SKM-1 (cell line): ENCODE measurements around the gene ACOT11.
"Not testable (repeated sequence)": the region's sequence is repeated elsewhere in the genome, so short reads cannot be mapped to it uniquely, and the experiment has no call there.

ENCODE experiments used
- DNase-seq: peaks from one replicate; lab custom pipeline; 2025; ENCODE audit not compliant: unreplicated experiment; lab: John Stamatoyannopoulos, UW

The ACOT11 gene

DNA sequence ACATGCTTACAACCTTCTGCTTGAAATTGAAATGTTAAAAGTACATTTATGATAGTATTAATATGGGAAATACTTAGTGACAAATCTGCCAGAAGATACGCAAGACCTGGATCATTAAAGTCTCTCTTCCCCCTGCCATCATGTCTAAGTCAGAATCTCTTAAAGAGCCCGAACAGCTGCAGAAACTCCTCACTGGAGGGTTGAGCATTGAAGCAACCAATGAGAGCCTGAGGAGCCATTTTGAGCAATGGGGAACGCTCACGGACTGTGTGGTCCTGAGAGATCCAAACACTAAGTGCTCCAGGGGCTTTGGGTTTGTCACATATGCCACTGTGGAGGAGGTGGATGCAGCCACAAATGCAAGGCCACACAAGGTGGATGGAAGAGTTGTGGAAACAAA is 11.4 kb upstream of the ACOT11 start:
- not testable (repeated sequence) for DNase-seq

DNA sequence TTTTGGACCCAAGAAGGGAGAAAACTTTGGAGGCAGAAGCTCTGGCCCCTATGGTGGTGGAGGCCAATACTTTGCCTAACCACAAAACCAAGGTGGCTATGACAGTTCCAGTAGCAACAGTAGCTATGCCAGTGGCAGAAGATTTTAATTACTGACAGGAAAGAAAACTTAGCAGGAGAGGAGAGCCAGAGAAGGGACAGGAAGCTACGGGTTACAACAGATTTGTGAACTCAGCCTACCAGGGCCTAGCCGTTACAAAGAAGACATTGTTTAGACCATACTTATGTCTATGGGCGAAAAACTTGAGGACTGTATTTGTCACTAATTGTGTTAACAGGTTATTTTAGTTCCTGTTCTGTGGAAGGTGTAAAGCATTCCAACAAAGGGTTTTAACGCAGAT is 10.4 kb upstream of the ACOT11 start:
- DNase-seq: no peak

DNA sequence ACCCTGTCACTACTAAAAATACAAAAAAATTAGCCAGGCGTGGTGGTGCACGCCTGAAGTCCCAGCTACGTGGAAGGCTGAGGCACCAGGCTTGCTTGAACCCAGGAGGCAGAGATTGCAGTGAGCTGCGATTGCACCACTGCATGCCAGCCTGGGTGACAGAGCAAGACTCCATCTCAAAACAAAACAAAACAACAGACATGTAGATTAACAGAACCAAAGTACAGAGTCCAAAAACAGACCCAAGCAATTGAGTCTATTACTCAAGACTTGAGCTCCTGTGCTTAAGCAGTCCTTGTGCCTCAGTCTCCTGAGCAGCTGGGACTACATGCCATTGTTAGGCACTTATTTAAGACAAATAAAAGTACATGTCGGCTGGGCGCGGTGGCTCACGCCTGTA is 9.5 kb upstream of the ACOT11 start:
- no peak for DNase-seq

DNA sequence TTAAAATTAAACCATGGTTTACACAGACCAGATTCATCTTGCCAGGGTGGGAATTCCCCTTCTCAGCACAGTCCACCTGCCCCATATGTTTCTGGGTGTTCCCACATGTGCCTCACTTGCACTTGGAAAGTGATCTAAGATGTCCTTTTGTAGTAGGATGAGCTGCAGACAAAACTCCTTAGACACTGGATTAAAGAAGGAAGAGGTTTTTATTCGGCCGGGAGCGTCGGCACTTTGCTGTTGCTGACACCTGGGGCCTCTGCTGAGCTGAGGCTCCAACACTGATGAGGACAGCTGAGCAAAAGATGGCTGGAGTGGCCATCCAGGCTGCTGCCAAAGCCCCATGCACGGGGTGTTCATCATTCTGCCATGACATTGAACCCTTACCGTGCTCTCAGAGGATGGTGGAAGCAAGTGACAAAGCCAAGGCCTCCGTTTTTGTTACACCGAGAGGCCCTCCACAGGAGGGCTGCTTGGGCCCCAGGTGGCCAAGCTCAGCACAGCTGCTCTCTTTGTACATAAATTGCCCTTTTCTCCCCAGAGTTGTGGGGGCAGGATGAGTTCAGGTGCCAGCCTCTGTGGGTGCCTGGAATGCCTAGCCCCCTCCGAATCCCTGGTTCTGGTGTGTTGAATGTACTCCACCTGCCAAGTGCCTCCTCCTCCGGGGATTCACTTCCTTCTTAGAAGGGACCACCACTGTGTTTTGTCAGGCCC is 7.3 kb upstream of the ACOT11 start:
- no peak for DNase-seq

DNA sequence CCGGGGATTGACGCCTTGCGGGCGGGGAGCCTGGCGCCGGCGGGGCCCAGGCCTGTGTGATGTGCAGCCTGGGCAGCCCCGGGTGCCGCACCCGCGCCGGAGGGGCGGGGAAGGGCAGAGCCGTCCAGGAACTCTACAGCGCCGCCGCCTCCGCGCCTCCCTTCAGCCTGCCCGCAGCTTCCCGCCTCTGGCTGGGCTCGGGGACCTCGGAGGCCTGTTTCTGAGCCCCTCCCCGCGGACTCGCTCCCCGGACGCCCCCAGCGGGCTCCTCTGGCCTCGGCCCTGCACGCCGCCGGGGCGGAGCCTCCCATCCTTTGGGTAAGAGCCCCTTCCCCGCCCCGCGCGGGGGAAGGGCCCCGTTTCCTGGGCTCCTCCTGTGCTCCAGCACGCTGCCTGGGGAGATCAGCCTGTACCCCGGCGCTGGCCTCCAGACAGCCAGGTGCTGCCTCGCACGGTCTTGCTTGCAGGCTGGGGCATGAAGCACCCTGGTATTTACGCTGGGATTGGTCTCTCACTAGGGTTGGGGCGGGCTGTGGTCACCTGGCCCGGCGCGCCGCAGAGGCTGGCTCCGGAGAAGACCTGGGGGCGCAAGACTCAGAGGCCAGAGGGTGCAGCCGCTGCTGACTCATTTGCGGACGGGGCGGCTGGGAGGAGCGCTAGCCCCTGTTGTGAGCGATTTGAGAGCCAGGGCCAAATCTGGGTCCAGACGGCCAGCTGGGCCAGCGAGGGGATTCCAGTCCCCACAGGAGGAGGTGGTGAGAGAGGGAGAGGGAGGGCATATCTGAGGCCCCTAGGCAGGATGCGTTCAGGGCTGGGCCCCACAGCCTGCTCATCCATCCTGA is 5.7 kb upstream of the ACOT11 start:
- peak; percentile 87 for DNase-seq

DNA sequence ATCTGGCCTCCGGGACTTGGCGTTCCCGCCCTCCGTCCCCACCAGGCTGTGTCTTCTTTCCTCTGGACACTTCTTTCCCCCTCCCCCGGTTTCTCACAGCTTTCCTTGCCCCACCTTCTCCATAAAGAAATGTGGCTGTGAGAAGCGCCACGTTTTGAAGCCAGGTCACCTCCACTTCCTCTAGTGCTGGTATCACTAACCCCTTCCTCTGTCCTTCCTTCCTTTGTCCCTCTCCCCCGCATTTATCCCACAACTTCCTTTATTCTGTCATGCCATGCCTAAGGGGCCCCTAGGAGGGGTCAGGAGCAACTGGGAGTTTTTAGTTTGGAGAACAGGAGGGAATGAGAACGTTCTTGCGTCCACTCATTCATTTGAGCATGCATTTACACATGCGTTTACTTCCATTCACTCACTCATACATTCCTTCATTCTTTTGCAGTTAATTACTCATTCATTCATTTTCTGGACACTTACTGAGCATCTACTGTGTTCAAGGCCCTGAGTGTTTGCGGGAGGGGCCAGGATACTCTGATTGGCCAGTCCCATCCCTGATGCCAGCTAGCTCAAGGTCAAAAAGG is 5.0 kb upstream of the ACOT11 start:
- peak; percentile 81 for DNase-seq

DNA sequence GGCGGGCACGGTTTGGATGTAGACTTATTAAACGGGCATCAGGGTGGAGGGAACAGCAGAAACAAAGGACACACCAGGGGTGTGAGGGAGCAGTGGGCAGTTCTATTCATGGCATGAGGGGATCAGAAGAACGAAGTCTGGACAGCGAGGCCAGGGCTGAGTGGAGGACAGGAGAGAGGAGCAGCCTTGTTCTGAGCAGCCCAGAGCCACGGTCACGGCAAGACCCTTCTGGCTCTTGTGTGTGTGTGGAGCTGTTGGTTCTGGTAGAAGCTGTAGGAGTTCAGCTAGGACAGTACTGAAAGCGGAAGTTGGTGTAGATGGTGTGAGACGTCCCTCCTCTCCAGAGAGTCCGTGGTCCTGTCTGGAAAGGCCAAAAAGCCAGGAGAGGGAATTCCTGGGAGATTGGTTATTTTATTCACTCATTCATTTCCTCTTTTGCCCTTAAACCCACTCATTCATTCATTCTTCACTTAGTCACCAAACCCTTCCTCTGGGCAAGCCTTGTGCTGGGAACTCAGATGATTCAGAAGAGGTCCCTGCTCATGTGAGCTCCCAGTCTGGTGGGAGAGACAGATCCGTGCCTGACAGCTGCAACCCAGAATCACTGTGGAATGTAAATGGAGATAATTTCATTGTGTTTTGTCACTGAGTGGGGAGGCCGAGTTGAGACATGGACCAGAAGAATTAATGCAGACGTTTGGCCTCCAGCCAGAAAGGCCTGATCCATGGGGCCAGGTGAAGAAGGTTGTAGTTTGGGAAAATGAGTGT is 4.1 kb upstream of the ACOT11 start:
- DNase-seq: peak; percentile 55

DNA sequence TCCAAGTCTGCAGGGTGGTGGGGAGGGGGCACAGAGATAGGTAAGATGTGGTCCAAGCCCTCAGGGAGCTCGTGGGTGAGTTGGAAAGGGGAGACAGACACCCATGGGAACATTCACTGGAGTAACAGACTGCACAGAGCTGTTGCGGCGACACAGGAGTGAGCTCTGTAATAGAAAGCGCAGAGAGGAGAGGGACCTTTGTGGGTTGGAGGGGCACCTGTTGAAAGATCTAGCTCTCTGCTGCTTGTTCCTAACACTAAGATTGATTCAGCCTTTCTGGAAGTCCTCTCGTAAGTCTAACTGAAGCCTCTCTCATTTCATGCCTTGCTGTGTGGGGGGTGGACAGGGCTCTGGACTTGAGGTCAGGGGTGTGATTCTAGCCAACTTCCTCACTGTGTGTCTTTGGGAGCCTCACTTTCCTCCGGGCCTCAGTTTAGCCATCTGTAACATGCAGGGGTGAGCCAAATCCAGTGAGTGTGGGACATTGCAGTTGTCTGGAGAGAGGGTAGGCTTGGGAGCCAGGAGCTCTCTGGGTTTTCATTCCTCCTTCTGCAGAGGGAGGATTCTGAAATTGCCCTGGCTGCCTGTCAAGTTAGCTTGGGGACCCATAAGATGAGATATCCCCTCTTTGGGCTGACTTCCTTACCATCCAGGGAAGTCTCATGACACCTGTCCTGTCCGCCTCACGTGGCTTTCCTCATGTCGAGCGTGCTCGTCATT is 2.0 kb upstream of the ACOT11 start:
- DNase-seq: no peak

DNA sequence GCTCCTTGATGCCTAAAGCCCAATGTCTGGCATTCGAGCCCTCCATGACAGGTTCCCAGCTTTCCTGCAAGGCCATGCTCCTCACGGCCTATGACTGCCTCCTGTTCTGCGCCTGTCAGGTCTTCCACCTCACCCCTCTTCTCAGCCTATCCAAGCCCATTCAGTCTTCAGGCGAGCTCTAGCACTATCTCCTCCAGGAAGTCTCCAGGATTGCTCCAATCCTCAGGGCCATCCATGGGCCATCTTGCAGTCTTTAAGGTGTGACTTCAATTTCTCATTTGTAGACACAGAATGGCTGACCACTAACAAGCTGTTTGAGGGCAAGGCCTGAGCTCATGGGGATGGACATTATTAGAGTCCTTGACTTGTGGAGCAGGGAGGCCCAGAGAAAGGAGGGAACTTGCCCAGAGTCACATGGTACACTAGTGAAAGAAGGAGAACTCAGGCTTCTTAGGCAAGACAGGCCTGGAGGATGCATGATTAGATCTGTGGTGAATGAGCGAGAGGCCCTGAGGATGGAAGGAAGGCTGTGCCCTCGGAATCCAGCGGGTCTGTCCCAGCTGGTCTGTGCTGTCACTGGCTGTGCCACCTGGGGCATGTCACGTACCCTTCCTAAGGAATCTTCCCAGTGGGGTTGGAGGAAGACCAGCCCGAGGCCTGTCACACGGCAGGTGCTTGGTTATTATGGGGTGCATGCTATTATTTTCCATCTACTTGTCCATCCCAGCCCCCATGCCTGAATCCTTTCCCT is 1.2 kb upstream of the ACOT11 start:
- peak; percentile 93 for DNase-seq

DNA sequence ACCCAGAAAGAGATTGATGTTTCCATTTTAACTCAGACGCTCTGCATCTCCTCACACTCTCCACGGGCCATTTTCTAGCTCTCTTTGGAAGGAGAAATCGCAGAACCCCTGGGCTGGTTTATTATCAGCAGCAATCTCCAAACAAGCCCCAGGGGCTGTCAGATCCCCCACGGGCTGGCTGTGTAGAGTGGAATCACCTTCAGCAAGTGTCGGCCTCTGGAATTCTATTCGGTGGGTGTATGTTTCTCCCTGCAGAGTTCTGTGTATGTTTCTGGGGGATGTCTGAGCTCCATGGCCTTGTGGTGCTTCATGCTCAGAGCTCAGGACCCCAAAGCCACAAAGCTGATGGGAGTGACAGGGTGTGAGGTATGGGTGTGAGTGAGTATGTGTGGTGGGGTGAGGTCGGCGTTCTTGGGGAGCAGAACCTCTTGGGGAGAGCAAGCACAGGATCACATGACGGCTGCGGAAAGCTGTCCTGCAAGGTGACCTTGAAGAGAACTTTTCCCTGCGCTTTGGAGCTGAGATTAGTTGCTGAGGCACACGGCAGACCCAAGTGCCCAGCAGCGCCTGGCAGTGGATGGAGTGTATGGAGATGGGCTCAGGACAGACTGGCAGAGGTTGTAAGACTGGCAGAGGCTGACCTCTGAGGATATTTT is 489 bp downstream of the ACOT11 start:
- DNase-seq: no peak

DNA sequence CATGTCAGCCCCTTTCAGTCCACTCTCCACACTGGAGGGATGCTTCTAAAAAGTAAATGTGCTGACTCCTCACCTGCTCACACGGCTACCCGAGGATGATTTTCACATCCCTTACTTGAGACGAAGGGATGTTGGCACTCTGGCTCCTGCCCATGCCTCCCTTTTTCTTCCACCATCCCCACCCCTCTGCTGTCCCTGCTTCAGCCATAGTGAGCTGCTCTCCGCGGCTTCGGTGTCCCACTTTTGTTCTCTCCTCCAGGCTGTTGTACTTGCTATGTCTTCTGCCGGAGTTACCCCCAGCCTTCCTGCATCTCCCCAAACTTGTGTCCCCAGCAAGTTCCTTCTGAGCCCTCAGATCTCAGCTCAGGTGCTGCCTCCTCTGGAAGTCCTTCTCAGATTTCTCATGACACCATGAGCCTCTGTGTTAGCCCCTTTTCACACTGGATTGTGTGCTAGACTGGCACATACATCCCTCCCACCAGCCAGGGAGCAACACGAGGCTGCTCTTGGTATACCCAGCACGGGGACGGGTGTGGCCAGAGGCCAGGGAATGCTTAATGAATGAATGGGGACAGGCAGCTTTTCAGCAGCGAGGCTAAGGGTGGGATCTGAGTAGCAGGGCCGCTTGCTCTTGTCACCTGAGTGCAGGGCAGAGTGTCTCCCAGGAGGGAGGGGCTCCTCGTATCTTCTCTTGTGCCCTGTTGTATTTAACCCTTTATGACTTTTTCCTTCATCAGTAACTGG is 1.3 kb downstream of the ACOT11 start:
- no peak for DNase-seq

DNA sequence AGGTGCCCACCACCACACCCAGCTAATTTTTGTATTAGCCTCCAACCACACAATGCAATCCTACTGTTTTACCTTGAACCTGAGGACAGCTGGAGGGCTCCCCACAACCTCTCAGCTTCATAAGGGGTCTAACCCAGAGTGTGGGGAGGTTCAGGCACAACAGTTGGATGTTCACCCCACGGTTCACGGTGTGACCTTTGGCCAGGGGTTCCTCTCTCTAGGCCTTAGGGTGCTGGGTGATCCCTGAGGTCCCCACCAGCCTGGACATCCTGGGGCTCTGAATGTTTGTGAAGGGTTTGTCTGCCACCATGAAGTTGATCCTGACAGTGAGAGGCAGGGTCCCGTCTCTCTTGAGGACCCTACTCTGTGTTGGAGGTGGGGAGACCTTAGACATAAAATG is 3.9 kb downstream of the ACOT11 start:
- DNase-seq: no peak

DNA sequence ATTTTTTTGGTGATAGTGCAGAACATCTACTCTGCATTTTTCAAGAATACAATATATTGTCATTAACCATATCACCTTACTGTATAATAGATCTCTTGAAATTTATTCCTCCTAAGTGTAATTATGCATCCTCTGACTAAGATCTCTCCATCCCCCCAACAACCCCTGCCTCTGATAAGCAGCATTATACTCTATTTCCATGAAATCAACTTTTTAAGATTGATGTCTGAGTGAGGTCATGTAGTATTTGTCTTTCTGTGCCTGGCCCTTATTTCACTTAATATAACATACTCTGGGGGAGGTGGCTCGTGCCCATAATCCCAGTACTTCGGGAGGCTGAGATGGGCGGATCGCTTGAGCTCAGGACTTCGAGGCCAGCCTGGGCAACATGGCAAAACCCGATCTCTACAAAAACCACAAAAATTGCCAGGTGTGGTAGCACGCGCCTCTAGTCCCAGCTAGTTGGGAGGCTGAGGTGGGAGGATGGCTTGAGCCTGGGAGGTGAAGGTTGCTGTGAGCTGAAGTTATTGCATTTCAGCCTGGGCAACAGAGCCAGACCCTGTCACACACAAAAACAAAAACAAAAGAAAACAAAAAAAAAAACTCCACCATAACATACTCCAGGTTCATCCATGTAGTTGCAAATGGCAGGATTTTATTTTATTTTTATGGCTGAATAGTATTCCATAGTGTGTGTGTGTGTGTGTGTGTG is 5.7 kb downstream of the ACOT11 start:
- DNase-seq: no peak

DNA sequence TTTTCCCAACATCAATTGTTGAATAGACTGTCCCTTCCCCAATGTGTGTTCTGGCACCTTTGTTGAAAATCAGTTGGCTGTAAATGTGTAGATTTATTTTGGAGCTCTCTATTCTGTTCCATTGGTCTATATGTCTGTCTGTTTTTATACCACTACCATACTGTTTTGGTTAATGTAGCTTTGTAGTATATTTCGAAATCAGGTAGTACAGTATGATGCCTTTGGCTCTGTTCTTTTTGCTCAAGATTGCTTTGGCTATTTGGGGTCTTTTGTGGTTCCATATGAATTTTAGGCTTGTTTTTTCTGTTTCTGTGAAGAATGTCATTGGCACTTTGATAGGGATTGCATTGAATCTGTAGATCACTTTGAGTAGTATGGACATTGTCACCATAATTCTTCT is 8.1 kb downstream of the ACOT11 start:
- DNase-seq: no peak

DNA sequence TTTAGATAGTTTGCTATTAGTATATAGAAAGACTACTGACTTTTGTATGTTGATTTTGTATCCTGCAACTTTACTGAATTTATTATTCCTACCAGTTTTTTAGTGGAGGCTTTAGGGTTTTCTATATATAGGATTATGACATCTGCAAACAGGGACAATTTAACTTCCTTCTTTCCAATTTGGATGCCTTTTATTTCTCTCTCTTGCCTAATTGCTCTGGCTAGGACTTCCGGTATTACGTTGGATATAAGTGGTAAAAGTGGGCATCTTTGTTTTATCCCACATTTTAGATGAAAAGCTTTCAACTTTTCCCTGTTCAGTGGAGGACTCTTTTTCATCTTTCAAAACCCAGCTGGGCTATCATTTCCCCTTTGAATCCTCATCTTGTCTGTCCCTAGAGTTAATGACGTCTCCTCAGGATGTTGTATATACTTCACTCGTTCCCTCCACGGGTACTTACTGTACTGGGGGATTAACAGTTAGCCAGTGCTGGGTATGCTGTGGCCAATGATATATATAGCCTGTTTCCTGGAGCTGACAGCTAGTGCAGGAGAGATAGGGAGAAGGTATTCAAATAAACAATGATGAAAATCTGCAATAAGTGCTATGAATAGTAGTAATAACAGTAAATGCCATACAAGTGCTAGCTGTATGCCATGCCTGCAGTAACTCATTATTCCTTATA is 9.8 kb downstream of the ACOT11 start:
- peak; percentile 23 for DNase-seq

DNA sequence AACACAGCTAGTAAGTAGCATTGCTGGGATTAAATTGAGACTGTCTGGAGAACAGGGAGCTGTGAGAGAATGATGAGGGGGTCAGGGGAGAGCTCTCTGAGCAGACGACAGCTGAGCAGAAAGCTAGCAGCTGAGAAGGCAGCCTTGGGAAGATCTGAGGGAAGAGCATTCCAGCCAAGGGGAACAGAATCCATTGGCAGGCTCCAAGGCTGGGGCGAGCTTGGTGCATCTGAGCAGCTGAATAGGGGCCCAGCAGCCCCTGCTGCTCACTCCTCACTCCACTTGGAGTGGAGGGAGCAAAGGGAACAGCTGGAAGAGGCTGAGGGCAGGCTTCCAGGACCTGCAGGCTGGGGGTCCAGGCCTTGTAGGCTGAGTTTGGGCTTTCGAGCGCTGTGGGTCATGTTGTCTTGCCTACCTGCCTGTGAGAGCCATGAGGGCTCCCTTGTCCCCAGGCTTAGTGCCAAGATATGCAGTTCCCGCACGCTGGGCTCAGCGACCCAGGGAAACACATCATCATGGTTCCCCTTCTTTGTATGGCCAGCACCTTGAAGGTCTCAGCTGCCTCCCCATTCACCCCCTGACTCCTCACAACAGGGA is 10.5 kb downstream of the ACOT11 start:
- DNase-seq: no peak

DNA sequence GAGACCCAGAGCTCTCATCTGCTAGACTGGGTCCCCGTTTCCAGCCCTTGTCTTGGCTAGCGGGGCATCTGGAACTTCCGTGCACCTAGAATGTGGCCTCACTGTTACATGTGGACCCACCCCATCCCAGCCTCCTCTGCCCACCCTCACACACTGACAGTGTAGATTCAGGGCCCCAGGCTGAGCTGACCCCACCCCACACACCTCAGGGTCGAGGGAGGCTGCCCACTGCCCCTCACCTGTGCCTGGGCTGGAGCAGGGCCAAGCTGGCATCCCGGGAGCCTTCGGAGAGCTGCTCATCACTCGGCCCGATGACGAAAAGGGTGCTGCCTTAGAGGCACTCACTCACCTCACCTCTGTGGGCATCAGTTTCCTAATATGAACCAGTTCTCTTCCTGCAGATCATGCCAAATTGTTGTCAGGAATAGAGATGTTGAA is 11.1 kb downstream of the ACOT11 start:
- no peak for DNase-seq
